Measurements from ENCODE around the gene BCL7C.

BCL7C gene

DNA sequence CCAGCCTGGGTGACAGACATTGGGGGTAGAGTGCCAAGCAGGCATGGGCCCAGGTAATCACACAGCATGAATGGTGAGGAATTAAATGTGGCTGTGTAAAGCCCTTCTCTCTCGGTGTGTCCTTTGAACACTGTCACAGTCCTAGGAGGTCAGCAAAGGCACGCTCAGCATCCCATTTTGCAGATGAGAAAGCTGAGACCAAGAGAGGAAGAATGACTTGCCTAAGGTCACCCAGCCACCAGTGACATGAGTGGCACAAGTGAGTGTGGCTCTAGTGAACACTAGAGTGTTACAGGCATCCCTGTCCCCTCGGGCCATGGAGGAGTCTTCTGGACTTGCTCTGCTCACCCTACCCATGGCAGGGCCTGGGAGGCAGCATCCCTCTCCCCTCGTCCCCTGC, 13.2 kb upstream of the BCL7C start:
- TF ChIP-seq, protein P1, sequence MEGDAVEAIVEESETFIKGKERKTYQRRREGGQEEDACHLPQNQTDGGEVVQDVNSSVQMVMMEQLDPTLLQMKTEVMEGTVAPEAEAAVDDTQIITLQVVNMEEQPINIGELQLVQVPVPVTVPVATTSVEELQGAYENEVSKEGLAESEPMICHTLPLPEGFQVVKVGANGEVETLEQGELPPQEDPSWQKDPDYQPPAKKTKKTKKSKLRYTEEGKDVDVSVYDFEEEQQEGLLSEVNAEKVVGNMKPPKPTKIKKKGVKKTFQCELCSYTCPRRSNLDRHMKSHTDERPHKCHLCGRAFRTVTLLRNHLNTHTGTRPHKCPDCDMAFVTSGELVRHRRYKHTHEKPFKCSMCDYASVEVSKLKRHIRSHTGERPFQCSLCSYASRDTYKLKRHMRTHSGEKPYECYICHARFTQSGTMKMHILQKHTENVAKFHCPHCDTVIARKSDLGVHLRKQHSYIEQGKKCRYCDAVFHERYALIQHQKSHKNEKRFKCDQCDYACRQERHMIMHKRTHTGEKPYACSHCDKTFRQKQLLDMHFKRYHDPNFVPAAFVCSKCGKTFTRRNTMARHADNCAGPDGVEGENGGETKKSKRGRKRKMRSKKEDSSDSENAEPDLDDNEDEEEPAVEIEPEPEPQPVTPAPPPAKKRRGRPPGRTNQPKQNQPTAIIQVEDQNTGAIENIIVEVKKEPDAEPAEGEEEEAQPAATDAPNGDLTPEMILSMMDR (conservative IDR thresholded peaks at IDR 0.05) = no peak
- TF ChIP-seq ZFX (IDR thresholded peaks at IDR 0.05) = no peak
- no peak overlapping the region for H3K27ac ChIP-seq

DNA sequence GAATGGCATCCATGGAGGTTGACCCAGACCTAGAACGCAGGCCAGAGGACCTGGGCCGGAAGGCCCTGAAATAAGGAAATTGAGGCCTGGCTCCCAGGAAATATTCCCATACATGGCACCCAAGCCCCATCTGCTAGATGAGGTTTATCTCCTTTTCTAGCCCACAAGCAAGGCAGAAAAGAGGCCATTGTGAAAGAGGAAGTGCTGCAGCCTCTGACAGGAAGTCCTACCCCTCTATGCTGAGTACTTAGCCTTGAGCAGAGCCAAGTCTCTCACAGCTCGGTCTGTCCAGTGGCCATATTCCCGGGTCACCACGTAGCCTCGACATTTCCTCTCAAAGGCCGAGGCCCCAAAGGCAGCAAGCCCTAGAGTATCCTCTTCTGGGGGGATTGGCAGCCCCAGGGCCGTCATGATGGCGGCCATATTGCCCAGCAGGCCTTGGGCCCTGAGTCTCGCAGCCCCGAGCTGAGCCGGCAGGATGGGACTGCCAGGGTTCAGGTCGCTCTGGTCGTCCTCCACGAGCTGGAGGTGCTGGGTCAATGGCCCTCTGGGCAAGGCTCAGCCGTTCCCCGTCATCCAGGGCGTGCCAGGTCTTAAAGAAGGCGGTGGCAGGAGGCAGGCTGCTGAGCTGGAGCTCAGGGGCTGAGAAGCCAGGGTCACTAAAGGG, 10.4 kb upstream of the BCL7C start:
- no peak overlapping the region for H3K27ac ChIP-seq
- TF ChIP-seq, protein P1 (conservative IDR thresholded peaks at IDR 0.05) = no peak
- TF ChIP-seq ZFX (IDR thresholded peaks at IDR 0.05) = no peak

DNA sequence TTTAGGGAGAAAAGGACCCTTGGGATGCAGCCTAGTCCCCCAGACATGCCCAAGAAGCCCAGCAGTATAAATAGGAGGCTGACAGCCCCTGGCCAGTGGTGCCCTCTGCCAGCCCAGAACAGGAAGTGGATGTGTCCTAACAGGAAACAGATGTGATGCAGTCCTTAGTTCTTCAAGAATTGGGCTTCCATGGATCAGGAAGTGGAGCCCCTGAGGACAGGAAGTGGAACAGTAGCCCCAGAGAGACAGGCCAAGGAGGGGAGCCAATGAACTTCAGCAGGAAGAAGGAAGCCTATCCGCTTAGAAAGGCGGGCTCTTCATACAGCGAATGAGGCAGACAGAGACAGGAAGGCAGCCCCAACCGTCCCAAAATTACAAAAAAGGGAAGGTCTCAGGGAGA, 9.7 kb upstream of the BCL7C start:
- TF ChIP-seq ZFX (IDR thresholded peaks at IDR 0.05) = no peak
- TF ChIP-seq, protein P1 (conservative IDR thresholded peaks at IDR 0.05) = no peak
- no peak overlapping the region for H3K27ac ChIP-seq

DNA sequence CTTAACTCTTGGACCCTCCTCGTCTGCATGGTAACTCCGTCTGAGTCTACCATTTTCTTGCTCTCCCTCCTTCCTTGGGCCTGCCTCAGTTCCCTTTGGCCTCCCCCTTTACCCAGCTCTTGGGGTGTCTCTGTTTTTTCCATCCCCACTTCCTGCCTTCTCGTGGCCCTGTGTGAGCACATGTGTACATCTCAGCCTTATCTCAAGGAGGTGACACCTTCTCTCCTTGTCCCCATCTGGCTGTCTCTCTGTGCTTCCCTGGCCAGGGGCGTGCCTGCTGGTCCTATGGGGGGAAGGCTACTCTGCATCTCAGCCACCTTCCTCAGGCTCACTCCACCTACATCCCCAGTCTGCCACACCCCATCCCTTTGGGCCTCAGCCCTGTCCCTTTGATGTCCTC, 9.1 kb upstream of the BCL7C start:
- TF ChIP-seq ZFX (IDR thresholded peaks at IDR 0.05) = no peak
- TF ChIP-seq, protein P1 (conservative IDR thresholded peaks at IDR 0.05) = no peak
- H3K27ac ChIP-seq = no peak overlapping the region; the same call in 1 of the 2 replicates

DNA sequence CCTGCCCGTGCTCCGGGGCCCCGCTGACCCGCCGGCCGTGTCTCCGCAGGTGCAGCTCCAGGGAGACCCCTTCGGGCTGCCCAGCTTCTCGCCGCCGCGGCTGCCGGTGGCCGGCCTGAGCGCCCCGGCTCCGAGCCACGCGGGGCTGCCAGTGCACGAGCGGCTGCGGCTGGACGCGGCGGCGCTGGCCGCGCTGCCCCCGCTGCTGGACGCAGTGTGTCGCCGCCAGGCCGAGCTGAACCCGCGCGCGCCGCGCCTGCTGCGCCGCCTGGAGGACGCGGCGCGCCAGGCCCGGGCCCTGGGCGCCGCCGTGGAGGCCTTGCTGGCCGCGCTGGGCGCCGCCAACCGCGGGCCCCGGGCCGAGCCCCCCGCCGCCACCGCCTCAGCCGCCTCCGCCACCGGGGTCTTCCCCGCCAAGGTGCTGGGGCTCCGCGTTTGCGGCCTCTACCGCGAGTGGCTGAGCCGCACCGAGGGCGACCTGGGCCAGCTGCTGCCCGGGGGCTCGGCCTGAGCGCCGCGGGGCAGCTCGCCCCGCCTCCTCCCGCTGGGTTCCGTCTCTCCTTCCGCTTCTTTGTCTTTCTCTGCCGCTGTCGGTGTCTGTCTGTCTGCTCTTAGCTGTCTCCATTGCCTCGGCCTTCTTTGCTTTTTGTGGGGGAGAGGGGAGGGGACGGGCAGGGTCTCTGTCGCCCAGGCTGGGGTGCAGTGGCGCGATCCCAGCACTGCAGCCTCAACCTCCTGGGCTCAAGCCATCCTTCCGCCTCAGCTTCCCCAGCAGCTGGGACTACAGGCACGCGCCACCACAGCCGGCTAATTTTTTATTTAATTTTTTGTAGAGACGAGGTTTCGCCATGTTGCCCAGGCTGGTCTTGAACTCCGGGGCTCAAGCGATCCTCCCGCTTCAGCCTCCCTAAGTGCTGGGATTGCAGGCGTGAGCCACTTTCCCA, 8.4 kb upstream of the BCL7C start:
- peak; percentile 95 for TF ChIP-seq ZFX (IDR thresholded peaks at IDR 0.05)
- TF ChIP-seq, protein P1 (conservative IDR thresholded peaks at IDR 0.05) = peak; percentile 92
- H3K27ac ChIP-seq = peak overlapping the region; percentile 73

DNA sequence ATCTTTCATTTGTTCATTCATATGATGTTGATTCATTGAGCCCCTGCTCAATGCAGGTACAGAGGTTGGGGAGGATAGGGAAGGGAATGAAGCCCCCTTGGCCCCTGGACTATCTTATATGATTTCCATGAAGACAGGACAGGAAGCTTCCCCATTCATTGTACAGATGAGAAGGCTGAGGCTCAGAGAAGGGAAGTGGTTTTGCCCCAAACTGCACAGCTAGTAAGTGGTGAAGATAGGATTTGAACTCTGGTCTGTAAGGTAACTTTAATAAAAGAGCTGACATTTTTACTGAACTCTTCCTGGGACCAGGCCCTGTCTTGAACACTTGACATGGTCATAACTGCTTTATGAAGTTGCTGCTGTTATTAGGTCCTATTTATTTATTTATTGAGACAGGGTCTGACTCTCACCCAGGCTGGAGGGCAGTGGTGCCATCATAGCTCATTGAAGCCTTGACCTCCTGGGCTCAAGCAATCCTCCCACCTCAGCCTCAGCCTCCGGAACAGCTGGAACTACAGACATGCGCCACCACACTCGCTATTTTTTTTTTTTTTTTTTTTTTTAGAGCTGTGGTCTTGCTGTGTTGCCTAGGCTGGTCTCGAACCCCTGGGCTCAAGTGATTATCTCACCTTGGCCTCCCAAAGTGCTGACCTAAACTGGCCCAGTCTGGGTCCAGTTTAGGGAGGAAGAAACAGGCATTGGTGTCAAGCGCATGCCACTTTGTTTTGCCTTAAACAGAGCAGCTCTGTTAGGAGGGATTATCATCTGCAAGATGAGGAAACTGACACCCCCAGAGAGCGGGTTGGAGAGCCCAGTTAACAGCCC, 7.5 kb upstream of the BCL7C start:
- TF ChIP-seq, protein P1 (conservative IDR thresholded peaks at IDR 0.05) = no peak
- no peak for TF ChIP-seq ZFX (IDR thresholded peaks at IDR 0.05)
- H3K27ac ChIP-seq = peak overlapping the region; percentile 73

Measured in C4-2B (cell line).